Spleen (tissue), 7 donors: Measurements from ENCODE around the gene MYLK.

Experiments
- CTCF ChIP-seq, 11 experiments: fragments of 200-600 bp in 7 of 11; fragments of 450-650 bp in 4 of 11; sonication (generic) in 4 of 11; IDR thresholded peaks in 8 of 11; conservative IDR thresholded peaks in 3 of 11; 1 replicate in 7 of 11; 2 replicates in 4 of 11; pipeline versions ENCODE4 v1.4.0 to v1.8.0; 2016 to 2021; ENCODE audit warnings: antibody characterized with exemption in 11 of 11, inconsistent platforms in 4 of 11, mild to moderate bottlenecking in 1 of 11
- POLR2A ChIP-seq, 3 donors: fragments of 450-650 bp; IDR thresholded peaks; one replicate each; pipeline ENCODE4 v1.5.1; 2017; ENCODE audit warnings: antibody characterized with exemption in 3 of 3, mild to moderate bottlenecking in 1 of 3
- donor health status: DM: no; HTN: no; CAD: no; lungs with moderate emphysema.
- donor health status: DM: no; HTN: no; CAD: no.
- donor health status: DM: no; HTN: no; CAD: no.

GRCh38 chr3:123833398-123833785 is 50.7 kb downstream of the MYLK start:
- TF ChIP-seq CTCF (IDR thresholded peaks at IDR 0.05 in 8 of 11, conservative IDR thresholded peaks at IDR 0.05 in 3 of 11) (no peak), POLR2A (IDR thresholded peaks at IDR 0.05) (no peak)
